HEK293T (cell line): Measurements from ENCODE around the gene HMX3.

Source experiments
- CTCF ChIA-PET: fragments of 350-600 bp; formaldehyde crosslinking; extraction: SDS; loops from one replicate; lab custom pipeline; 2021; ENCODE audit warnings: antibody characterized with exemption, inconsistent platforms; lab: Yijun Ruan, JAX
- POLR2A ChIA-PET: fragments of 350-600 bp; formaldehyde crosslinking; extraction: SDS; loops from one replicate; lab custom pipeline; 2020; ENCODE audit warnings: antibody characterized with exemption, inconsistent platforms; lab: Yijun Ruan, JAX
- DNase-seq: peaks from one replicate; pipeline ENCODE4 v3.0.0; 2012; ENCODE audit warnings: mixed read lengths; ENCODE audit errors: extremely low spot score
- ARNT ChIP-seq: fragments of 450-650 bp; IDR thresholded peaks from 2 replicates; pipeline ENCODE4 v1.6.1; 2017; ENCODE audit warnings: mild to moderate bottlenecking
- BHLHE40 ChIP-seq: fragments of 450-650 bp; IDR thresholded peaks from 2 replicates; pipeline ENCODE4 v1.6.1; 2016; ENCODE audit warnings: mild to moderate bottlenecking, moderate library complexity, borderline replicate concordance
- CTBP1 ChIP-seq: fragments of 450-650 bp; IDR thresholded peaks from 2 replicates; pipeline ENCODE4 v1.6.1; 2016; ENCODE audit warnings: borderline replicate concordance
- ELF4 ChIP-seq: fragments of 450-650 bp; IDR thresholded peaks from 2 replicates; pipeline ENCODE4 v1.6.1; 2017; ENCODE audit warnings: antibody characterized with exemption
- FOXA1 ChIP-seq: fragments of 450-650 bp; IDR thresholded peaks from 2 replicates; pipeline ENCODE4 v1.6.1; 2016; ENCODE audit warnings: mild to moderate bottlenecking
- FOXK2 ChIP-seq: fragments of 450-650 bp; IDR thresholded peaks from 2 replicates; pipeline ENCODE4 v1.6.1; 2016; ENCODE audit warnings: mild to moderate bottlenecking
- FOXM1 ChIP-seq: fragments of 450-650 bp; IDR thresholded peaks from 2 replicates; pipeline ENCODE4 v1.6.1; 2017; ENCODE audit warnings: mild to moderate bottlenecking, borderline replicate concordance
- HDGF ChIP-seq: fragments of 450-650 bp; IDR thresholded peaks from 2 replicates; pipeline ENCODE4 v1.6.1; 2017; ENCODE audit warnings: antibody characterized with exemption, borderline replicate concordance
- L3MBTL2 ChIP-seq: fragments of 450-650 bp; conservative IDR thresholded peaks from 2 replicates; pipeline ENCODE4 v1.6.1; 2016; ENCODE audit warnings: mild to moderate bottlenecking
- LEF1 ChIP-seq: fragments of 450-650 bp; IDR thresholded peaks from 2 replicates; pipeline ENCODE4 v1.6.1; 2017; ENCODE audit warnings: mild to moderate bottlenecking, borderline replicate concordance
- NFRKB ChIP-seq: fragments of 450-650 bp; IDR thresholded peaks from 2 replicates; pipeline ENCODE4 v1.6.1; 2016; ENCODE audit warnings: mild to moderate bottlenecking, moderate library complexity
- SP1 ChIP-seq: fragments of 450-650 bp; IDR thresholded peaks from 2 replicates; pipeline ENCODE4 v1.6.1; 2017
- SUZ12 ChIP-seq: fragments of 450-650 bp; IDR thresholded peaks from 2 replicates; pipeline ENCODE4 v1.6.1; 2016; ENCODE audit warnings: mild to moderate bottlenecking
- TARDBP ChIP-seq: fragments of 450-650 bp; IDR thresholded peaks from 2 replicates; pipeline ENCODE4 v1.6.1; 2016
- ZNF384 ChIP-seq: fragments of 450-650 bp; IDR thresholded peaks from 2 replicates; pipeline ENCODE4 v1.6.1; 2016
- TF ChIP-seq, protein P1 (sequence below): fragments of 450-650 bp; IDR thresholded peaks from 2 replicates; pipeline ENCODE4 v1.6.1; 2016

The HMX3 gene

DNA sequence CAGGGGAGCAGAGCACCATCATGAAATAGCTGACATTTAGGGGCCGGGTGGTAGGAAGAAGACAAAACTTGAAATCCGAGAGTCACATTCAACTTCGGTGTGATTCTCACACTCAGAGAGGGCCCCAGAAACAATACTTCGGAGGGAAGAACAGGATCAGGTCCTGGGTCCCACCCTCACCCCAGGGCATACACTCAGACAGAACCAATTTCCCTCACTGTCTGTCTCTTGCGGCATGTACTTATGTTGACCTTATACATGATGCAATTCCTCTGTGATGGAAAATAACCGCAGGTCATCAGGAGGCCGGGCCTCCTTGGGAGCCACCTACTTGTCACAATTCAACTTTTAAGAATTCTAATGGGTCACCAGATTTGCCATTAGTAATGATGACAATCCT lies 26.3 kb upstream of the HMX3 start:
- TF ChIP-seq ZNF384 (no peak), BHLHE40 (no peak), SUZ12 (no peak), ARNT (no peak), FOXM1 (no peak), FOXA1 (no peak), HDGF (no peak), L3MBTL2 (no peak), CTBP1 (no peak), FOXK2 (no peak), ELF4 (no peak), SP1 (no peak), TARDBP (no peak), LEF1 (no peak), NFRKB (no peak)
- TF ChIP-seq, protein P1, sequence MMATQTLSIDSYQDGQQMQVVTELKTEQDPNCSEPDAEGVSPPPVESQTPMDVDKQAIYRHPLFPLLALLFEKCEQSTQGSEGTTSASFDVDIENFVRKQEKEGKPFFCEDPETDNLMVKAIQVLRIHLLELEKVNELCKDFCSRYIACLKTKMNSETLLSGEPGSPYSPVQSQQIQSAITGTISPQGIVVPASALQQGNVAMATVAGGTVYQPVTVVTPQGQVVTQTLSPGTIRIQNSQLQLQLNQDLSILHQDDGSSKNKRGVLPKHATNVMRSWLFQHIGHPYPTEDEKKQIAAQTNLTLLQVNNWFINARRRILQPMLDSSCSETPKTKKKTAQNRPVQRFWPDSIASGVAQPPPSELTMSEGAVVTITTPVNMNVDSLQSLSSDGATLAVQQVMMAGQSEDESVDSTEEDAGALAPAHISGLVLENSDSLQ = no peak
- ChIA-PET POLR2A (no interaction called here), CTCF (interaction anchor here (0.7 kb wide), 1 partner anchor 415 kb away, joined by 3 read pairs; no protein-coding TSS in a partner anchor)
- DNase-seq = no peak

DNA sequence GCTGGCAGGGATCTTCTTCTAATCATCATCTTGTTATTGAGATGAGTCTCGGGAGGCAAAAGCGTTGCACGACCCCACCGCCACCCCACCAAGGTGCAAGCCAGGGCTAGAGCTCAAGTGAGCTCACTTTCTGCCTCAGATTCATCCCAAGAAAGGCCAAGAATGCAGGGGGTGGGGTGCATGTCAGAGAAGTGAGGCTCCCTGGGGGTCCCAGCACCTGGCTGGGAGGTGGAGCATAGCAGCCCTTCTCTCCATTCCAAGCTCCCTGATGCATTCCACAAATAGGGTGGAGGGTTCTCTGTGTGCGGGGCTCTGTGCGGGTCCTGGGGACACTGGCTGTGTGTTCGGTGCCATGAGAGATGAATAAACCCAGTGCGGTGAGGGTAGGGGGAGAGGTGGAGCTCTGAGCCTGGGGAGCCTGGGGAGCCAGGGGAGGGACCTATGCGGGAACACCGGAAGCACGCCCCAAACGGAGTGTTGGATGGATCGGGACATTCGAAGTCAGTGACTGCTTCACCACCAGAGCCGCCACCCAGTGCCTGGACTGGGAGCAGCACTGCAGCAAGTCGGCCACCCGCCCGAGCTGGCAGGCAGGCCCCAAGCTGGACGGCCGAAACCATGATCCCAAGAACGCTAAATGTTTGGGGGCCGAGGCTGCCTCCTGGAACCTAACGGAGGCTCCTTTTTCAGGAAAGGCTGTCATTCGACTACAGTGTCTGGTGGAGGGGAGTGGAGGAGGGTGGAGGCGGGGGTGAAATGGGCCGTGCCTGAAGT lies 17.9 kb upstream of the HMX3 start:
- TF ChIP-seq SP1 (no peak), TARDBP (no peak), CTBP1 (no peak), FOXM1 (no peak), FOXA1 (no peak), NFRKB (no peak)
- POLR2A ChIA-PET = no interaction called here
- no peak for DNase-seq
- CTCF ChIA-PET = no interaction called here

DNA sequence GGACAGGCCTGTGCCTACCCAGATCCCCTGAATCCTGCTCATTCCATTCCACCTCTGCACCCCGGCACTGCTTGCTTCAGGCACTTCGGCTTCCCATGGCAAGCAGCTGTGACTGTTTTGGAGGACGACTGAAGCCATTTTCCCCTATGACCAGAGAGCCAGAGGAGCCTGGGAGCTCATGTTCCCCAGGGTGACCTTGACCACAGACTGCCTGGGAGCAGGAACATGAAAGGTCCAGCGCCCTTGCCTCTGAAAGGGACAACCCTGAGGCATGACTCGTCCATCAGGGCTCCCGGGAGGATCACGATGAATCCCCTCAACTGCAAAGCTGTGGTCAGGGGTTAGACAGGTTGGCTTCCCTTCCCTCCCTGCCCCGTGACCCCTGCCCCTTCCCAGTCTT lies 16.7 kb upstream of the HMX3 start:
- no peak for DNase-seq
- TF ChIP-seq FOXK2 = no peak
- no peak for TF ChIP-seq ELF4
- TF ChIP-seq TARDBP = no peak
- no peak for TF ChIP-seq BHLHE40
- TF ChIP-seq SP1 = no peak
- no peak for TF ChIP-seq NFRKB
- no peak for TF ChIP-seq FOXA1
- TF ChIP-seq HDGF = no peak
- TF ChIP-seq, protein P1 = no peak
- no peak for TF ChIP-seq CTBP1
- TF ChIP-seq SUZ12 = no peak
- TF ChIP-seq L3MBTL2 = no peak
- no peak for TF ChIP-seq ZNF384
- TF ChIP-seq ARNT = no peak
- no peak for TF ChIP-seq FOXM1
- TF ChIP-seq LEF1 = no peak
- CTCF ChIA-PET = no interaction called here
- POLR2A ChIA-PET = no interaction called here

DNA sequence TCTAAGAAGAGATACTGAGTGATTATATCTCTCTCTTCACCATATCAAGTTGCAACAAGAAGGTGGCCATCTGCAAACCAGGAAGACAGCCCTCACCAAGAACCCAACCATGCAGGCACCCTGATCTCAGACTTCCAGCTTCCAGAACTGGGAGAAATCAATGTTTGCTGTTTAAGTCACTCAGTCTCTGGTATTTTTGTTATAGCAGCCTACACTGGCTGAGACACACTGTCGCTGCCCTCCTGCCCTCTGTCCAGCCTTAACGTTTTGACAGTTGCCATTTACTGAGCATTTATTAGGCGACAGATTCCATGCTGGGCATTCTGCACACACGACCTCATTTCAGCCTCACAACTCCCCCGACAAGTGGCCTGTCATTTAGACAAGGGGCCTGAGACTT lies 9.5 kb upstream of the HMX3 start:
- no peak for DNase-seq
- POLR2A ChIA-PET = no interaction called here
- TF ChIP-seq HDGF (no peak), FOXK2 (no peak), LEF1 (no peak), TARDBP (no peak), BHLHE40 (no peak), ZNF384 (no peak), NFRKB (no peak), ELF4 (no peak)
- CTCF ChIA-PET = no interaction called here

GRCh38 chr10:123129618-123130271 lies 6.0 kb upstream of the HMX3 start:
- CTCF ChIA-PET = no interaction called here
- TF ChIP-seq SP1 = no peak
- TF ChIP-seq NFRKB = no peak
- TF ChIP-seq SUZ12 = no peak
- DNase-seq = no peak
- POLR2A ChIA-PET = no interaction called here

DNA sequence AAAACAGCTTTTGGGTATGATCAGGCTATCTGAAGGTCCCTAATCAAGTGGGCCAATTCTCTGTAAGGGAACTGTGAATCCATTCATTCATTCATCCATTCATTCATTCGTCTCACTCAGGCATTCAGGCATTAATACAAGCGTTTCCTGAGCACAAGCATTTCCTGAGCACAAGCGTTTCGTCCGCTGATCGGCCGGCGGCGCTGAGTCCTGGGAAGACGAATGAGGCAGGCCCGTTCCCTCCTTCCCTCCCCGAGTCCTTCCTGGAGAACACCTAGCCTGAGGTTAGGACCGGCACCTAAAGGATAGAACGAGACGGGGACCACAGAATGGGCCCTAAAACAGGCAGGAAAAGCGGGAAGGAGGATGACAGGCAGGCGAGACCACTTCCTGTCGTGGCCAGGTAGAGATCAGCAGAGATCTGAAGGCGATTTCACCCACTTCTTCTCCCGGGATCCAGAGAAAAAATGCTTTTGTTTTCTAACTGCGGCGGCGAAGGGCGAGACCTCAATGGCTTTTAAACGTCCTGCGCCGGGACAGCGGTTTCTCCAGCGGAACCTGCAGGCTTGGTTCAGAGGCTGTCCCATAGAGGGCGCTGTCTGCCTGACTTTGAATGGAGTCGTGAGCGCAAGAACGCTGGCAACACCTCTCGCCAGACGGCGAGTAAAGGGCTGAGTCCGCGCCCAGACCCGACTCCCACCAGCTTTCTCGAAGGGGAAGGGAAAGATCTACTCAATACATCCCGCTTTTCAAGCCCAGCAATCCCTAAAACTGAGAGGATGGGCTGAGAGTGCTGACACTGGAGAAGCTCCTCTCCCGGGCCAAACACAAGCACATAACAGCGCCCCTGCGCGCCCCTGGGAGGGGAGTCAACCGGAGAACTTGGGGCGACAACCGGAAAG lies 2.9 kb upstream of the HMX3 start:
- TF ChIP-seq TARDBP (no peak), L3MBTL2 (peak; percentile 41), LEF1 (no peak)
- DNase-seq = peak; percentile 96
- POLR2A ChIA-PET = interaction anchor here (1.1 kb wide), 1 partner anchor 21 kb away, joined by 7 read pairs; the partner anchor contains the start of gene BUB3
- CTCF ChIA-PET = interaction anchor here (0.6 to 0.8 kb wide), 3 partner anchors 10 to 31 kb away, joined by 3 to 4 read pairs (median 3); no protein-coding TSS in a partner anchor
